ENCODE data around the gene WHRN.
A peak's percentile ranks its signal among the peaks of the same experiment; 100 is the strongest.

The WHRN gene

DNA sequence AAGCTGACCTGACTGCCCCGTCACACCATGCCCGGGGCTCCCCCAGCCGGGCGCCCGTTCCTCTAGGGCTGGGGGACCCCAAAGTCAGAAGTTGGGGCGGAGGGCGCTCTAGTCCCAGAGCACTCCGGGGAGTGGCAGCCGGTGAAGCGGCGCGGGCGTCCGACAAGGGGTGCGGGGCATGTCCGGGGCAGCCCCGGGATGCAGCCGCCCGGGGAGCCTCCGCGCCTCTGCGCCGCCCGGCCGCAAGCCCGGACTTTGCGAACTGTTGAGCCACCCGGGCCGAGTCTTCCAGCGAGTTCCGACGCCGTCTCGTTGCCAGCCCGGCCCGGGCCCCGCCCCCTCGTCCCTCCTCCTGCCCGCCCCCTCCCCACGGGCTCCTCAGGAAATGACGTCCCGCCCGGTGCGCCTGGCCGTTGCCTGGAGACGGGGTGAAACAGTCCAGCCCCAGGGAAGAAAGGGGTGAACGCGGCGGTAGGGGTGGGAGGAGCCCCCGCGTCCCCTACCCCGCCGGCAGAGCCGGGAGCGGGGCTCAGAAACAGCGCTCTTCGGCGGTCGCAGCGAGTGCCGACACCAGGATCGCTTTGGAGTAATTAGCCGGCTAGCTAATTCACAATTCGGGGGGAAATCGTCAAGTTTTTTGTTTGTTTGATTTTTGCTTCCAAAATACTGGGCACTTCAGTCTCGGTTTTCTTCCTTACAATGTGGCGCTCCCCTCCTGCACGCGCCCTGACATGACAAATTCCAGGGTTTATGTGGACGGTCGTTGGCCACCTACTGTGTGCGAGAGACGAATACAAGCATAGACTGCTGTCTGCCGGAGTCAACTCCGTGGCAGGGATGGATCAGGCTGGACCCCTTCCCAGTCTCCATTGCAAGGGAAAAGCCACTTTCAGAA, at the start of gene WHRN:
TSS of gene WHRN (minus strand) at position 287 of the 895 bp plus-strand sequence. CDS start 672 bp downstream, outside the sequence.
- peaks cover 16% of the 10 kb centered on the region for H3K4me1 ChIP-seq (ENCODE audit: control insufficient read depth, insufficient read depth, low read length)
- peak within 1 kb of the TSS; percentile 93 for H3K27ac ChIP-seq (ENCODE audit: low read depth, low read length)
- no peaks in the 10 kb centered on the region for H3K36me3 ChIP-seq (ENCODE audit: control insufficient read depth, insufficient read depth, low read length)
- peak within 1 kb of the TSS; percentile 61 for H3K9ac ChIP-seq (ENCODE audit: low read length)
- H3K4me3 ChIP-seq (ENCODE audit: low read length): peak within 1 kb of the TSS; percentile 72
- H3K27me3 ChIP-seq (ENCODE audit: control insufficient read depth, insufficient read depth, low read length): no peaks in the 10 kb centered on the region

DNA sequence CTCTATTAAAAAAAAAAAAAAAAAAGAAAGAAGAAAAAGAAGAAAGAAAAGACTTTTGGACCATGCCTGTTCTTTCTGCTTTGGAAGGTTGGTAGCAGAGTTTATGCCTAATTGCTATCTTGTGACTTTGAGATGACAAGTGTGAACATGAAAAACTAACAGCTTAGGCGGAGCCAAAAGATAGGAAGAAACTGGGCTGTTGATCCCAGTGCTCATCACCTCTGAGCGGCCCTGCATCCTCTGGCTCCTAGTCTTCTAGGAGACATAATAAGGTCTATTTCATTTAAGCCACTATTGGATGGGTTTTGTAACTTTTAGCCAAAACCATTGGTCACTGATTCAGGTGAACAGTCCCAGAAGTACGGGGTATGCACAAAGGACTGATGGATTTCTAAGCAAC, 47.9 kb upstream of the WHRN start:
- Histone ChIP-seq H3K4me1 (ENCODE audit: control insufficient read depth, insufficient read depth, low read length) (peaks cover 2% of the 10 kb centered on the region), H3K9ac (ENCODE audit: low read length) (no peak overlapping the region), H3K27me3 (ENCODE audit: control insufficient read depth, insufficient read depth, low read length) (no peaks in the 10 kb centered on the region), H3K4me3 (ENCODE audit: low read length) (no peak overlapping the region), H3K36me3 (ENCODE audit: control insufficient read depth, insufficient read depth, low read length) (no peaks in the 10 kb centered on the region), H3K27ac (ENCODE audit: low read depth, low read length) (no peak overlapping the region)

- no peak overlapping the region for H3K9ac ChIP-seq (ENCODE audit: low read length)
- no peaks in the 10 kb centered on the region for H3K27me3 ChIP-seq (ENCODE audit: control insufficient read depth, insufficient read depth, low read length)
- peaks cover 2% of the 10 kb centered on the region for H3K4me1 ChIP-seq (ENCODE audit: control insufficient read depth, insufficient read depth, low read length)
- H3K27ac ChIP-seq (ENCODE audit: low read depth, low read length): no peak overlapping the region
- H3K4me3 ChIP-seq (ENCODE audit: low read length): no peak overlapping the region
- H3K36me3 ChIP-seq (ENCODE audit: control insufficient read depth, insufficient read depth, low read length): no peaks in the 10 kb centered on the region
Measured at GRCh38 chr9:114552706-114553105, 47.4 kb upstream of the WHRN start.

DNA sequence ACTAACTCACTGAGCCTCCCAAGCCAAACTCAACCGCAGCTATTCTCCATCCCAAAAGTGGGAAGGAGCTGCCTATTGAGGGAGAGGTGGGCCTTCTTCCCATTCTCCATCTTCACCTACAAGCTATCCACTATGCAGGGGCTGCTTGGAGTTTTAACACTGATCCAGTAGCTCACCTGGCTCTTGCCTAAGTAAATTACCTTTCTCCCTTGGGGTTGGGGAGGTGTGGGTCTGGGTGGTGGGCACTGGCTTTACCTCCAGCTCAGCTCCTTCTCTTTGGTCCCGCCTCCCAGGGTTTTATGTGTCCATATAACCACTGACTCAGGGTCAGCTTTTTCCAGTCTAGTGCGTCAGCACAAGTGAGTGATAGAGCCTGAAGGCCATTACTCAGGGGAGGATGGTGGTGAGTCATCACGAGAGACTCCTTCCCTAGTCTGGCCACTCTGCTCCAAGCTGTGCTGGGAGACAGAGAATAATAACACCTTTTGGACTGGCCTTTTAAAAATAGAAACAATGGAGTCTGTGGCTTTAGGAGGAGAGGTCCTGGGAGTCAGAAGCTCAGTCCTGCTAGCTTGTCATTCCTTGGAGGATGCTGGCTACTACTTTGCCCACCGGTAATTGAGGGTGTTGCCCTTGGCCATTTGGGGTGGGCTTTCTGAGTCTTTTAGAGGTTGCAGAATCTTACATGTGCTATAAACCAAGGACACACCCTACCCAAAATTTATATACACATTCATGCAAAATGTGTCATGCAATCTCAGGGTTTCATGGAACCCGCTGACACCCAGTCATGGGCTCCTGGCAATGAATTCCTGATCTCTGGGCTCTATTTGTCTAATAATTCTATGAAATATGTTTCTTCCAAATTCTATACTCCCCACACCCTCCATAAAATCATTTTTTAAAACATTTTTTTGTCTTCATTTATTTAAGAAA, 46.7 kb upstream of the WHRN start:
- H3K27ac ChIP-seq (ENCODE audit: low read depth, low read length): no peak overlapping the region
- H3K4me3 ChIP-seq (ENCODE audit: low read length): no peak overlapping the region

DNA sequence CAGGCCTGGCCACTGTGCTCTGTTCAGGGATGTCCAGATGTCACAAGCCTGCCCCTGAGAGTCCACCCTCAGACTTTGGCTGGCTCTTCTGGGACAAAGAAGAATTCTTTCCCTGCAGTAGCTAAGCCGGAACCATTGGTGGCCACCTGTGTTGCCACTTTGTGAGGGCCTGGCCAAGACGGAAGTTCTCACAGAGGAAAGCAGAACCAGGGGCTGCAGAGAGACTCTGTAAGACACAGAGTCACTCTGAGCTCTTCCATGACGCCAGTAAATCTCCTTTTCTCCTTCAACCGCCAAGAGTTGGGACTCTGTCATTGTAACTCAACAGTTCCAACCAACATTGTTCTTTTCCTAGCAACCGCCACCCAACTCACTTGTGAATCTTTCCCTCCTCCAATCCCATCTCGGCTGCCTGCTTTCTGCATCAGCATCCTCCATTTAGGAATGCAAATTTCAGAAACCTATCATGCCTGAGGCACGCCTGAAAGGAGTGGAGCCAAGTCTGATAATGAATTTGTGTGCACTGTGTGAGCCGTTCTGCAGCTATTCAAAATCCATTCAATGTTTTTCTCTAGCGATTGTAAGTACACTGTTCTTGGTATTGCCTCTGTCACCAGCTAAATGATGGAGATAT, 44.5 kb upstream of the WHRN start:
- Histone ChIP-seq H3K4me1 (ENCODE audit: control insufficient read depth, insufficient read depth, low read length) (peaks cover 2% of the 10 kb centered on the region), H3K36me3 (ENCODE audit: control insufficient read depth, insufficient read depth, low read length) (no peaks in the 10 kb centered on the region), H3K9ac (ENCODE audit: low read length) (no peak overlapping the region), H3K27ac (ENCODE audit: low read depth, low read length) (no peak overlapping the region), H3K27me3 (ENCODE audit: control insufficient read depth, insufficient read depth, low read length) (no peaks in the 10 kb centered on the region), H3K4me3 (ENCODE audit: low read length) (no peak overlapping the region)

More for the DNA sequence above, 46.7 kb upstream of the WHRN start:
- H3K36me3 ChIP-seq (ENCODE audit: control insufficient read depth, insufficient read depth, low read length): no peaks in the 10 kb centered on the region
- H3K27me3 ChIP-seq (ENCODE audit: control insufficient read depth, insufficient read depth, low read length): no peaks in the 10 kb centered on the region
- H3K4me1 ChIP-seq (ENCODE audit: control insufficient read depth, insufficient read depth, low read length): peaks cover 2% of the 10 kb centered on the region
- H3K9ac ChIP-seq (ENCODE audit: low read length): no peak overlapping the region

DNA sequence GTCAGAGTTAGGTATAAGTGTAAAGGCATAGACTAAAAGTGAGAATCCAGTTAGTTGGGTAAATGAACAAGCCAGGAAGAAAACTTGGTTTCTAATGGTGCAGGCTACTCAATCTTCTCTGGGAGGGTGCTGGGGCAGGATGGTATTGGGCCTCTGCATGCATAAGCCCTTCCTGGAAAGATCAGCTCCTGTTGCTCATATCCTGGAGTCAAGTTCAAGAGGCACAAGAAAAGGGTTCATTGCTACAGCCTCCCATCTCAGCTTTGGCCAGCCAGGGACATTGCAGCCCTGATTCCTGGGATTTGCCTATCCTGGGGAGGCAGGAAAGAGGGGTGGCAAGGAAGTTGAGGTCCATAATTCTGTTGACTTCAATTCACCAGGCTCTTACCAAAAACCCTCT, 41.6 kb upstream of the WHRN start:
- Histone ChIP-seq H3K27me3 (ENCODE audit: control insufficient read depth, insufficient read depth, low read length) (no peaks in the 10 kb centered on the region), H3K4me1 (ENCODE audit: control insufficient read depth, insufficient read depth, low read length) (no peaks in the 10 kb centered on the region), H3K4me3 (ENCODE audit: low read length) (no peak overlapping the region), H3K9ac (ENCODE audit: low read length) (no peak overlapping the region), H3K27ac (ENCODE audit: low read depth, low read length) (no peak overlapping the region), H3K36me3 (ENCODE audit: control insufficient read depth, insufficient read depth, low read length) (no peaks in the 10 kb centered on the region)

- Histone ChIP-seq H3K27me3 (ENCODE audit: control insufficient read depth, insufficient read depth, low read length) (no peaks in the 10 kb centered on the region), H3K4me1 (ENCODE audit: control insufficient read depth, insufficient read depth, low read length) (no peaks in the 10 kb centered on the region), H3K36me3 (ENCODE audit: control insufficient read depth, insufficient read depth, low read length) (no peaks in the 10 kb centered on the region), H3K27ac (ENCODE audit: low read depth, low read length) (no peak overlapping the region), H3K4me3 (ENCODE audit: low read length) (no peak overlapping the region), H3K9ac (ENCODE audit: low read length) (no peak overlapping the region)
Measured at GRCh38 chr9:114545055-114545454, 39.8 kb upstream of the WHRN start.

- no peaks in the 10 kb centered on the region for H3K27me3 ChIP-seq (ENCODE audit: control insufficient read depth, insufficient read depth, low read length)
- H3K4me3 ChIP-seq (ENCODE audit: low read length): no peak overlapping the region
- H3K4me1 ChIP-seq (ENCODE audit: control insufficient read depth, insufficient read depth, low read length): no peaks in the 10 kb centered on the region
- no peak overlapping the region for H3K9ac ChIP-seq (ENCODE audit: low read length)
- H3K27ac ChIP-seq (ENCODE audit: low read depth, low read length): no peak overlapping the region
- H3K36me3 ChIP-seq (ENCODE audit: control insufficient read depth, insufficient read depth, low read length): no peaks in the 10 kb centered on the region
Measured at GRCh38 chr9:114539701-114540380, 34.6 kb upstream of the WHRN start.

DNA sequence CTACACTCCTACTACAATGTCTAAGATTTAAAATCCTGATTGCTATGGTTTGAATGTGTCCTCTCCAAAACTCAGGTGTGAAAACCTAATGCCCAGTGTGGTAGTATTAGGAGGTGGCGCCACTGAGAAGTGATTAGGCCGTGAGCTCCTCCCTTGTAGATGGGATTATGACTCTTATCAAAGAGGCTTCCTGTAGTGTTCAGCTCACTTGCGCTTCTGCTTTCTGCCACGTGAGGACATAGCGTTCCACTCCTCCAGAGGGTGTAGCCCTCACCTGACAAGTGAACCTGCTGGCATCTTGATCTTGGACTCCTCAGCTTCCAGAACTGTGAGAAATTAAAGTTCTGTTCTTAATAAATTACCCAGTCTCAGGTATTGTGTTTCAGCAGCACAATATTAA, 33.0 kb upstream of the WHRN start:
- Histone ChIP-seq H3K36me3 (ENCODE audit: control insufficient read depth, insufficient read depth, low read length) (no peaks in the 10 kb centered on the region), H3K27me3 (ENCODE audit: control insufficient read depth, insufficient read depth, low read length) (no peaks in the 10 kb centered on the region), H3K4me3 (ENCODE audit: low read length) (no peak overlapping the region), H3K9ac (ENCODE audit: low read length) (no peak overlapping the region), H3K4me1 (ENCODE audit: control insufficient read depth, insufficient read depth, low read length) (no peaks in the 10 kb centered on the region), H3K27ac (ENCODE audit: low read depth, low read length) (no peak overlapping the region)

GRCh38 chr9:114532561-114533237, 27.4 kb upstream of the WHRN start:
- no peaks in the 10 kb centered on the region for H3K27me3 ChIP-seq (ENCODE audit: control insufficient read depth, insufficient read depth, low read length)
- H3K4me1 ChIP-seq (ENCODE audit: control insufficient read depth, insufficient read depth, low read length): no peaks in the 10 kb centered on the region
- no peak overlapping the region for H3K4me3 ChIP-seq (ENCODE audit: low read length)
- no peak overlapping the region for H3K9ac ChIP-seq (ENCODE audit: low read length)
- H3K36me3 ChIP-seq (ENCODE audit: control insufficient read depth, insufficient read depth, low read length): no peaks in the 10 kb centered on the region
- H3K27ac ChIP-seq (ENCODE audit: low read depth, low read length): no peak overlapping the region

GRCh38 chr9:114529285-114529684, 24.0 kb upstream of the WHRN start:
- Histone ChIP-seq H3K4me3 (ENCODE audit: low read length) (no peak overlapping the region), H3K27me3 (ENCODE audit: control insufficient read depth, insufficient read depth, low read length) (no peaks in the 10 kb centered on the region), H3K27ac (ENCODE audit: low read depth, low read length) (no peak overlapping the region), H3K36me3 (ENCODE audit: control insufficient read depth, insufficient read depth, low read length) (no peaks in the 10 kb centered on the region), H3K4me1 (ENCODE audit: control insufficient read depth, insufficient read depth, low read length) (peaks cover 8% of the 10 kb centered on the region), H3K9ac (ENCODE audit: low read length) (no peak overlapping the region)
